GM12875 (cell line): Measurements from ENCODE around the gene SLC25A42.

Experiments
- H3K4me3 ChIP-seq: one replicate; pipeline ENCODE4 v1.5.1; 2011; ENCODE audit warnings: low read depth, low read length, control low read depth
- CTCF ChIP-seq: IDR thresholded peaks from 2 replicates; pipeline ENCODE4 v1.5.1; 2011; ENCODE audit warnings: low read depth, mild to moderate bottlenecking, control low read depth, inconsistent platforms, low read length, moderate library complexity, borderline replicate concordance; ENCODE audit not compliant: insufficient read depth

SLC25A42 gene

GRCh38 chr19:19107654-19108053, 43.9 kb downstream of the SLC25A42 start:
- H3K4me3 ChIP-seq: no peak overlapping the region
- TF ChIP-seq CTCF: no peak

DNA sequence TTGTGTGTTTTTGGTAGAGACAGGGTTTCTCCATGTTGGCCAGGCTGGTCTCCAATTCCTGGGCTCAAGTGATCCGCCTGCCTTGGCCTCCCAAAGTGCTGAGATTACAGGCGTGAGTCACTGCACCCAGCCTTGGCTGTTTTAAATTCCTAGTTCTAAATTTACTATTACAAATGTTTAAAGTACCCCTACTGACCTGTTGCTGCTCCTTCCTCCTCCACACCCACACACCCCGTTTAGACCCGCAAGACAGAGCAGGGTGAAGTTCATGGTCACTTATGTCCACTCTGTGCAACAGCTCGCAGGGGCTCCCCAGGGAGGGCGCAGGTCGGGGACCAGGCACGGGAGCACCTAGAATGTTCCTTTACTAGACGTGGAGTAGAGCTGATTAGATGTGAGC, 45.8 kb downstream of the SLC25A42 start:
- TF ChIP-seq CTCF: no peak
- no peak overlapping the region for H3K4me3 ChIP-seq

GRCh38 chr19:19110410-19111135, 46.8 kb downstream of the SLC25A42 start:
- peak overlapping the region; percentile 16 for H3K4me3 ChIP-seq
- peak; percentile 59 for TF ChIP-seq CTCF

DNA sequence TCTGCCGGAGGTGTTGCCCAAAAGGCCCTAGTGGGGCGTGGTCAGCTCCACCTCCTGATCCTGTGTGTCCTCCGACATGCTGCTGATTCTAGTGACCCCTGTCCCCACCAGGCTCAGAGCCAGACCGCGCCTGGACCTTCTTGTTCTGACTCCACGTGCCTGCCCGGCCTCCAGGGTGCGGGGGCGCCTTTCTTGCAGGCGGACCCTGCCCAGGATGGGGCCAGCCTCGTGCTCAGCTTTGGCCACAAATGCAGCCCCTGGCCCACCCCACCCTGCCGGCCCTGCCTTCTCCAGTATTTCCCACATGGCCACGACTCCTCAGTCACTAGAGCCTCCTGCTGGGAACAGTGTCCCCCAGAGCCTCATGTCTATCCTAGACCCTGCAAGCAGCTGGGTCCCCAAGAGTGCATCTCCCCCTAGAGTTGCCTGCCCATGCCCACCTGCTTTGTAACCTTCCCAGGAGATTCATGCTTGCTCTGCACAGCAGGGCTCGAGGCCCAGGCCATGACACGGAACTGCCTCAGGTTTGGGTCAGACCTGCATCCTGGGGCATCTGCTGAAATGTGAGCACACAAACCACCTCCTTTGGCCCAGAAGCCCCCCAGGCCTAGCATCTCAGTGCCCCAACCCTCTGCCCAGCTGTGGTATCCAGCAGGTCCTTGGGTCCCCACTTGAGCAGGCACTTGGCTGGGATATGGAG, 47.5 kb downstream of the SLC25A42 start:
- H3K4me3 ChIP-seq: no peak overlapping the region
- no peak for TF ChIP-seq CTCF

DNA sequence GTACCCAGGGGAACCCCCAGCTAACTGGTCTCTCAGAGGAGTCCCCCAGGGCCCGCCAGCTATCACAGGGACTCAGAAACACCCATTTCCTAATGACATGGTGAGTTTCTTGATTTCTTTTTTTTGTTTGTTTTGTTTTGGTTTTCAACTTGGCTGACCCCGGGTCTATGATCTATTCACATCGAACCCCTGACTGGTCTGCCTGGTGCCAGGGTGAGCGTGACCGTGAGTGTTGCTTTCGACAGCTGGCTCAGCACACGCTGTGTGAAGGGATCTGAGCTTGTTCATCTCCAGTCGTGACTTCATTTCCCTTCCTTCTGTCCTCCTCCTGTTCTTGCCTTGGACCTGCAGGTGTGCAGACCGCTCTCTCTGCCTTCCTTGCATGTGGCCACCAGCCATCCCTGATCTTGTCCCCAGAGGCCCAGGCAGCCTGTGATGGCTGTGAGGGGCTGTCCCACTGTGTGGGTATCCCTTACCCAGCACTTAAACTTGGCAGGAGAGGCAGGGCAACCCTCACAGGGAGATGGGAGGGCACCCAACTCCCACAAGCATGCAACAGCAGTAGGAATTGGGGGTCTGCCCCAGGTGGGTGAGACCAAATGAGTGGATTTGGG, 48.3 kb downstream of the SLC25A42 start:
- no peak overlapping the region for H3K4me3 ChIP-seq
- TF ChIP-seq CTCF: no peak

GRCh38 chr19:19113040-19113626, 49.3 kb downstream of the SLC25A42 start:
- H3K4me3 ChIP-seq: no peak overlapping the region
- no peak for TF ChIP-seq CTCF
